Testis (tissue), 2 donors: ENCODE results near the gene PHYKPL.

Experiments used
- POLR2A ChIP-seq: fragments of 450-650 bp; IDR thresholded peaks from one replicate; pipeline ENCODE4 v1.6.1; 2017; ENCODE audit warnings: antibody characterized with exemption, mild to moderate bottlenecking, moderate library complexity
- TF ChIP-seq, protein P1 (sequence below), 3 experiments: fragments of 450-650 bp in 2 of 3; fragments of 200-600 bp in 1 of 3; sonication (generic) in 1 of 3; IDR thresholded peaks; one replicate each; pipeline ENCODE4 v1.5.1; 2016 to 2019; ENCODE audit warnings: antibody characterized with exemption in 3 of 3, mild to moderate bottlenecking in 2 of 3, moderate library complexity in 1 of 3

DNA sequence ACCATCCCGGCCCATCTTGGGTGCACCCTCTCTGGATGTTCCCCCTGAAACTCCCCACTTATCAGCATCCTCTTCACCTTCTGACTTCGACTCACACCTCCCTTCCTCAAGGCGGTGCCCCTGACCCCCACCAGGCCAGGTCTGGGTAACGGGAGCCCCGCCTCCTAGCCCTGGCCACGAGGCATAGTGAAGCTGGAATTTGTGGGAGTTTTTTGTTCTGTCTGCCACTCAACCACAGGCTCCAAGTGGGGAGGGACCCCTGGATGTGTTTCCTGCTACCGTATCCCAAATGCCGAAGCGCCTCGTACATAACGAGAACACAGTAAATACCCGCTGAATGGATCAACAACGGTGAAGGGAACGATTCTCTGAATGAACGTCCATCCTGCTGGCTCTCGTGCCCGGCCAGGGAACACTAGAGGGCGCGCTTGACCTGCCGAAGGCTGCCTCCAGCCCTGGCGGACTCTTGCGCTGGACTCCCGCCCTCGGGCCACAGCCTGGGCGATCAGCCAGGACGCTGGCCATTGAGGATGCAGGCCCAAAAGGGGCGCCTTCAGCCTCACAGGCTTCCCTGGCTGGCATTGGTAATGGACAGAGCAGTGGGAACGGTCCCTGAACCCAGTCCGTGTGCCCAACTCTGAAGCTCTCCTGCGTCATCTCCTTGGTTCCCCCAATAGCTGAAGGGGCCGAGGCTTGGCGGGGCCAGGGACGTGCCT is 47.3 kb upstream of the PHYKPL start:
- TF ChIP-seq, protein P1, sequence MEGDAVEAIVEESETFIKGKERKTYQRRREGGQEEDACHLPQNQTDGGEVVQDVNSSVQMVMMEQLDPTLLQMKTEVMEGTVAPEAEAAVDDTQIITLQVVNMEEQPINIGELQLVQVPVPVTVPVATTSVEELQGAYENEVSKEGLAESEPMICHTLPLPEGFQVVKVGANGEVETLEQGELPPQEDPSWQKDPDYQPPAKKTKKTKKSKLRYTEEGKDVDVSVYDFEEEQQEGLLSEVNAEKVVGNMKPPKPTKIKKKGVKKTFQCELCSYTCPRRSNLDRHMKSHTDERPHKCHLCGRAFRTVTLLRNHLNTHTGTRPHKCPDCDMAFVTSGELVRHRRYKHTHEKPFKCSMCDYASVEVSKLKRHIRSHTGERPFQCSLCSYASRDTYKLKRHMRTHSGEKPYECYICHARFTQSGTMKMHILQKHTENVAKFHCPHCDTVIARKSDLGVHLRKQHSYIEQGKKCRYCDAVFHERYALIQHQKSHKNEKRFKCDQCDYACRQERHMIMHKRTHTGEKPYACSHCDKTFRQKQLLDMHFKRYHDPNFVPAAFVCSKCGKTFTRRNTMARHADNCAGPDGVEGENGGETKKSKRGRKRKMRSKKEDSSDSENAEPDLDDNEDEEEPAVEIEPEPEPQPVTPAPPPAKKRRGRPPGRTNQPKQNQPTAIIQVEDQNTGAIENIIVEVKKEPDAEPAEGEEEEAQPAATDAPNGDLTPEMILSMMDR (IDR thresholded peaks at IDR 0.05): peak; percentile 73 to 83 (median 82)
- no peak for TF ChIP-seq POLR2A
